Measurements from ENCODE around the gene GHR. TPM values are rescaled to one million over a fixed set of nuclear protein-coding genes. Genes with fewer than 3 reads are reported as not detected.

Gene GHR
- total RNA-seq, 1 donor from 2014 or later, result 1.2 TPM

GRCh38 chr5:42462083-42462482 is 38.8 kb downstream of the GHR start:
- no peak for DNase-seq

- no peak for DNase-seq
Observed at GRCh38 chr5:42467572-42467971, 44.3 kb downstream of the GHR start.

- no peak for DNase-seq
Observed at GRCh38 chr5:42467981-42468524, 44.8 kb downstream of the GHR start.

GRCh38 chr5:42483472-42484154 is 60.4 kb downstream of the GHR start:
- DNase-seq, result no peak

- DNase-seq, result no peak
Observed at GRCh38 chr5:42487077-42487476, 63.8 kb downstream of the GHR start.

- DNase-seq, result no peak
Observed at GRCh38 chr5:42487821-42488220, 64.6 kb downstream of the GHR start.

GRCh38 chr5:42490831-42491230 is 67.6 kb downstream of the GHR start:
- no peak for DNase-seq

- no peak for DNase-seq
Observed at GRCh38 chr5:42491699-42492098, 68.5 kb downstream of the GHR start.

- DNase-seq, result no peak
Observed at GRCh38 chr5:42492974-42493373, 69.7 kb downstream of the GHR start.

GRCh38 chr5:42494414-42494813 is 71.2 kb downstream of the GHR start:
- DNase-seq, result no peak

- no peak for DNase-seq
Observed at GRCh38 chr5:42495914-42496313, 72.7 kb downstream of the GHR start.

GRCh38 chr5:42496397-42497156 is 73.3 kb downstream of the GHR start:
- DNase-seq, result no peak

- no peak for DNase-seq
Observed at GRCh38 chr5:42498000-42498399, 74.8 kb downstream of the GHR start.

- no peak for DNase-seq
Observed at GRCh38 chr5:42499016-42499415, 75.8 kb downstream of the GHR start.

- DNase-seq, result no peak
Observed at GRCh38 chr5:42500003-42500599, 76.9 kb downstream of the GHR start.

- DNase-seq, result no peak
Observed at GRCh38 chr5:42502613-42503470, 79.6 kb downstream of the GHR start.

GRCh38 chr5:42506662-42507061 is 83.4 kb downstream of the GHR start:
- DNase-seq, result no peak

GRCh38 chr5:42507451-42508097 is 84.3 kb downstream of the GHR start:
- no peak for DNase-seq

GRCh38 chr5:42513246-42513645 is 90.0 kb downstream of the GHR start:
- DNase-seq, result no peak

- no peak for DNase-seq
Observed at GRCh38 chr5:42514754-42515153, 91.5 kb downstream of the GHR start.

- no peak for DNase-seq
Observed at GRCh38 chr5:42515504-42515903, 92.3 kb downstream of the GHR start.

Measured in occipital lobe (tissue), 2 donors.